ENCODE measurements around the gene PROK1.

PROK1 gene

GRCh38 chr1:110444561-110444960 lies 6.4 kb upstream of the PROK1 start:
- H3K4me3 ChIP-seq (ENCODE audit: low read length), result no peak overlapping the region
- DNase-seq (ENCODE audit: low read depth), result no peak
- no peak for TF ChIP-seq CTCF (conservative IDR thresholded peaks at IDR 0.05; ENCODE audit: low read depth, low read length)

- H3K4me3 ChIP-seq (ENCODE audit: low read length), result no peak overlapping the region
- DNase-seq (ENCODE audit: low read depth), result no peak
- no peak for TF ChIP-seq CTCF (conservative IDR thresholded peaks at IDR 0.05; ENCODE audit: low read depth, low read length)
These were observed 993 bp upstream of the PROK1 start for GRCh38 chr1:110449661-110450651.

GRCh38 chr1:110452330-110452729 lies 1.4 kb downstream of the PROK1 start:
- no peak for DNase-seq (ENCODE audit: low read depth)
- no peak overlapping the region for H3K4me3 ChIP-seq (ENCODE audit: low read length)
- TF ChIP-seq CTCF (conservative IDR thresholded peaks at IDR 0.05; ENCODE audit: low read depth, low read length), result no peak

- no peak for TF ChIP-seq CTCF (conservative IDR thresholded peaks at IDR 0.05; ENCODE audit: low read depth, low read length)
- no peak overlapping the region for H3K4me3 ChIP-seq (ENCODE audit: low read length)
- DNase-seq (ENCODE audit: low read depth), result no peak
These were observed 2.9 kb downstream of the PROK1 start for GRCh38 chr1:110453829-110454228.

GRCh38 chr1:110454328-110454727 lies 3.4 kb downstream of the PROK1 start:
- DNase-seq (ENCODE audit: low read depth), result no peak

GRCh38 chr1:110455151-110455550 lies 4.2 kb downstream of the PROK1 start:
- DNase-seq (ENCODE audit: low read depth), result no peak
- H3K4me3 ChIP-seq (ENCODE audit: low read length), result no peak overlapping the region
- TF ChIP-seq CTCF (conservative IDR thresholded peaks at IDR 0.05; ENCODE audit: low read depth, low read length), result no peak

More at GRCh38 chr1:110454328-110454727, 3.4 kb downstream of the PROK1 start:
- H3K4me3 ChIP-seq (ENCODE audit: low read length), result no peak overlapping the region
- TF ChIP-seq CTCF (conservative IDR thresholded peaks at IDR 0.05; ENCODE audit: low read depth, low read length), result no peak

- H3K4me3 ChIP-seq (ENCODE audit: low read length), result no peak overlapping the region
- DNase-seq (ENCODE audit: low read depth), result no peak
- TF ChIP-seq CTCF (conservative IDR thresholded peaks at IDR 0.05; ENCODE audit: low read depth, low read length), result no peak
These were observed 6.3 kb downstream of the PROK1 start for GRCh38 chr1:110457206-110457605.

Data from retinal pigment epithelial cell (primary cell).